Stimulated activated CD4-positive, alpha-beta T cell treated with anti-CD3 and anti-CD28 coated beads, Interleukin-12 subunit alpha, Interleukin-12 subunit beta, amount 100 ng/mL, for 48 hours (primary cell): Measurements from ENCODE around the gene CELSR2.

ENCODE experiments used
- DNase-seq, 3 donors: peaks; one replicate each; pipeline ENCODE4 v3.0.0-alpha.2; 2020; ENCODE audit warnings: low read depth in 2 of 3, low spot score in 1 of 3

The CELSR2 gene

DNA sequence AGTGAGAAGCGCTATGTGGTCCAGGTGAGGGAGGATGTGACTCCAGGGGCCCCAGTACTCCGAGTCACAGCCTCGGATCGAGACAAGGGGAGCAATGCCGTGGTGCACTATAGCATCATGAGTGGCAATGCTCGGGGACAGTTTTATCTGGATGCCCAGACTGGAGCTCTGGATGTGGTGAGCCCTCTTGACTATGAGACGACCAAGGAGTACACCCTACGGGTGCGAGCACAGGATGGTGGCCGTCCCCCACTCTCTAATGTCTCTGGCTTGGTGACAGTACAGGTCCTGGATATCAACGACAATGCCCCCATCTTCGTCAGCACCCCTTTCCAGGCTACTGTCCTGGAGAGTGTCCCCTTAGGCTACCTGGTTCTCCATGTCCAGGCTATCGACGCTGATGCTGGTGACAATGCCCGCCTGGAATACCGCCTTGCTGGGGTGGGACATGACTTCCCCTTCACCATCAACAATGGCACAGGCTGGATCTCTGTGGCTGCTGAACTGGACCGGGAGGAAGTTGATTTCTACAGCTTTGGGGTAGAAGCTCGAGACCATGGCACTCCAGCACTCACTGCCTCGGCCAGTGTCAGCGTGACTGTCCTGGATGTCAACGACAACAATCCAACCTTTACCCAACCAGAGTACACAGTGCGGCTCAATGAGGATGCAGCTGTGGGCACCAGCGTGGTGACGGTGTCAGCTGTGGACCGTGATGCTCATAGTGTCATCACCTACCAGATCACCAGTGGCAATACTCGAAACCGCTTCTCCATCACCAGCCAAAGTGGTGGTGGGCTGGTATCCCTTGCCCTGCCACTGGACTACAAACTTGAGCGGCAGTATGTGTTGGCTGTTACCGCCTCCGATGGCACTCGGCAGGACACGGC, 2.2 kb downstream of the CELSR2 start:
- DNase-seq, result no peak

DNA sequence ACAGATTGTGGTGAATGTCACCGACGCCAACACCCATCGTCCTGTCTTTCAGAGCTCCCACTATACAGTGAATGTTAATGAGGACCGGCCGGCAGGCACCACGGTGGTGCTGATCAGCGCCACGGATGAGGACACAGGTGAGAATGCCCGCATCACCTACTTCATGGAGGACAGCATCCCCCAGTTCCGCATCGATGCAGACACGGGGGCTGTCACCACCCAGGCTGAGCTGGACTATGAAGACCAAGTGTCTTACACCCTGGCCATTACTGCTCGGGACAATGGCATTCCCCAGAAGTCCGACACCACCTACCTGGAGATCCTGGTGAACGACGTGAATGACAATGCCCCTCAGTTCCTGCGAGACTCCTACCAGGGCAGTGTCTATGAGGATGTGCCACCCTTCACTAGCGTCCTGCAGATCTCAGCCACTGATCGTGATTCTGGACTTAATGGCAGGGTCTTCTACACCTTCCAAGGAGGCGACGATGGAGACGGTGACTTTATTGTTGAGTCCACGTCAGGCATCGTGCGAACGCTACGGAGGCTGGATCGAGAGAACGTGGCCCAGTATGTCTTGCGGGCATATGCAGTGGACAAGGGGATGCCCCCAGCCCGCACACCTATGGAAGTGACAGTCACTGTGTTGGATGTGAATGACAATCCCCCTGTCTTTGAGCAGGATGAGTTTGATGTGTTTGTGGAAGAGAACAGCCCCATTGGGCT, 3.0 kb downstream of the CELSR2 start:
- DNase-seq, result no peak

DNA sequence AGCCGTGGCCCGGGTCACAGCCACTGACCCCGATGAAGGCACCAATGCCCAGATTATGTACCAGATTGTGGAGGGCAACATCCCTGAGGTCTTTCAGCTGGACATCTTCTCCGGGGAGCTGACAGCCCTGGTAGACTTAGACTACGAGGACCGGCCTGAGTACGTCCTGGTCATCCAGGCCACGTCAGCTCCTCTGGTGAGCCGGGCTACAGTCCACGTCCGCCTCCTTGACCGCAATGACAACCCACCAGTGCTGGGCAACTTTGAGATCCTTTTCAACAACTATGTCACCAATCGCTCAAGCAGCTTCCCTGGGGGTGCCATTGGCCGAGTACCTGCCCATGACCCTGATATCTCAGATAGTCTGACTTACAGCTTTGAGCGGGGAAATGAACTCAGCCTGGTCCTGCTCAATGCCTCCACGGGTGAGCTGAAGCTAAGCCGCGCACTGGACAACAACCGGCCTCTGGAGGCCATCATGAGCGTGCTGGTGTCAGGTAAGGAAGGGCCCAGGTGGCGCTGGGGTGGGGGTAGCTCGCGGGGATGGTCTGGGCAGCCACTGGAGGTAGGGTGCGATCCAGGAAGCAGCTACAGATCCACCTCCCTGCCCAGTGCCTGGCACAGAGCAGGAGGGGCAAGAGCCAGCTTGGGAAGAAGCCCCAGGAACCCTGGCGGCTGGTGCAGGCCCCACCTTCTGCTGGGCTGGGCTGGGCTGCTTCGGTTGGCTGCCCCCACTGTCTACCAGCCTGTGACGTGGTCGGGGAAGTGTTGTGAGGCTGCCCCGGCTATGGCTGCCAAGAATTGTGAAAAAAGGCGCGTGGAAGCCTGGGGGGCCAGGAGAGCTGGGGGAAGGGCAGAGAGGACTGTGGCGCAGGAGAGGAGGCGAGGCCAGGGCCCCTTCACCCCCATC, 3.8 kb downstream of the CELSR2 start:
- DNase-seq, result no peak

GRCh38 chr1:109253803-109254620, 4.7 kb downstream of the CELSR2 start:
- no peak for DNase-seq

DNA sequence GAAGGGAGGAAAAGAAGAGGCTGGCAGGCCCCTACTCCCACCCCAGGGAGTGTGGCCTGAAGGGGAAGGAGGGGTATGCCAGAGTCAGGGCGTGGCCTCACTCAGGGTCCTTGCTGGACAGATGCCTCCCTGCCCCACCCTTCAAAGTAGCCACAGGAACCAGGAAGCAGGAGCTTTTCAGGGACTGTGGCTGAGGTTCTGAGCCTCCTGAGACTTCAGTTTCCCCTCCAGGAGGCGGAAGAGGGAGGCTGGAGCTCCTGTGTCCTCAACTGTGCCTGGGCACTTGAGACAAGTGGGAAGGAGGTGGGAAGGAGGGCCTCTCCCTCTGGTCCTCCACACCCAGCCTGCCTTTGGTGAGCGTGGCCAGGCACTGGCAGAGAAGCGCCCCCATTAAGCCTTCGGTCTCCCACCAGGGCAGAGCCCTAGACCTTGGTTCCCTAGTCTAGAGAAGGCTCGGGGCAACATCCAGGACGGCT, 5.3 kb downstream of the CELSR2 start:
- no peak for DNase-seq

DNA sequence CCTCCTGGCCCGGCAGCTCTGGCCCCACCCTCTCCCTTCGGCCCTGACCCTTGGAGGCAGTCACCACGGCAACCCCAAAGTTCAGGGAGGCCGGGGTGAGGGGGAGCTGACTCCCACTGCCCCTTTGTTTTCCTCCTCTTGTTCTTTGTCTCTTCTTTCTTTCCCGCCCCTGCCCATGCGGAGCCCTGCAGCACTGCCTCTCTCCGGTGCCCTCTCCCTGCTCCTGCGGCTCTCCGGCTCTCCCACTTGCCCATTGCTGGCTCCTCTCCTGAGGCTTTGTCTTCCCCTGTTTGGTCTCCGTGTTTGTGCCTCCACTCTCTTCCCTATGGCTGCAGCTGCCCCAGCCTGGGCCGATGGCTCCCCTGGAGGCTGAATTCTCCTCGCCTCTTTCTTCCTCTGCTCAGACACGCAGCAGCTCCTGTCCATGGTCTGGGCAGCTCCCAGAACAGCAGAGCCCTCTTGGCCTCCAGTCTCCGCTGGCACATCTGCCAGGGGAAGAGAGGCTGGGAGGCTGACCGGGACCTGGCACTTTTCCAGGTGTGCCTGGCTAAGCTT, 5.8 kb downstream of the CELSR2 start:
- no peak for DNase-seq

DNA sequence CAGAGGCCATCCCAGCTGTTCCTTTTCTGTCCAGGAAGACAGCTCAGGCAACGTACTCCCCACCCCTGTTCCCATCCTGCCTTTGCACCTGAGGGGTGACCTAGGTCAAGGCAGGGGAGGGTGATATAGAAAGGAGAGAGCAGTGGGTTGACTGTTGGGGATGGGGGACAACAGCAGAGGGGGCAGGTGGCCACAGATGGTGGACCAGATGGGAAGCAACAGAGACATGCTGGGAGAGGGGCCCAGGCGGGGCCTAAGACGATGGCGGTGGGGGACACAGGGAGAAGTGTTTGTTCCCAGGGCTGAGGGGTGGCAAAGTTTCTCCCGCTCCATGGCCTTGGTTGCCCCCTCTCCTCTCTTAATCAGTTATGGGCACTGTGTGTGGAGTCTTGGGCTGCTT, 6.3 kb downstream of the CELSR2 start:
- DNase-seq, result no peak

DNA sequence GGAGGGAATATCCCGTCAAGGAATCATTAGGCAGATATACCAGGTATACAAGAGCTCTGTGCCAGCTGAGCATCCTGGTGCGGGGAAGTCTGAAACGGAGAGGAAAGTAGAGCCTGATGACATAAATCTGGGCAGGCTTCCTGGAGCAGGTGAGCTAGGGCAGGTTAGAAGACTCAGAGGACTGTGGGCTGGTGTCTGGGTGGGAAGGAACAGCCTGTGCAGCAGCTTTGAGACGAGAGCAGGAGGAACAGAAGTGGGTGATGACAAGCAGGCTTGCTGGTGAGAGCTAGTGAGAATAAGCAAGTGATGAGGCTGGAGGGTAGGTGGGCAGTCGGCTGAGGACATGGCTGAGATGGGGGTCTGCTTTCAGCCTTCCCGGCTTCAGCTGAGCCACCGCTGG, 6.7 kb downstream of the CELSR2 start:
- no peak for DNase-seq

DNA sequence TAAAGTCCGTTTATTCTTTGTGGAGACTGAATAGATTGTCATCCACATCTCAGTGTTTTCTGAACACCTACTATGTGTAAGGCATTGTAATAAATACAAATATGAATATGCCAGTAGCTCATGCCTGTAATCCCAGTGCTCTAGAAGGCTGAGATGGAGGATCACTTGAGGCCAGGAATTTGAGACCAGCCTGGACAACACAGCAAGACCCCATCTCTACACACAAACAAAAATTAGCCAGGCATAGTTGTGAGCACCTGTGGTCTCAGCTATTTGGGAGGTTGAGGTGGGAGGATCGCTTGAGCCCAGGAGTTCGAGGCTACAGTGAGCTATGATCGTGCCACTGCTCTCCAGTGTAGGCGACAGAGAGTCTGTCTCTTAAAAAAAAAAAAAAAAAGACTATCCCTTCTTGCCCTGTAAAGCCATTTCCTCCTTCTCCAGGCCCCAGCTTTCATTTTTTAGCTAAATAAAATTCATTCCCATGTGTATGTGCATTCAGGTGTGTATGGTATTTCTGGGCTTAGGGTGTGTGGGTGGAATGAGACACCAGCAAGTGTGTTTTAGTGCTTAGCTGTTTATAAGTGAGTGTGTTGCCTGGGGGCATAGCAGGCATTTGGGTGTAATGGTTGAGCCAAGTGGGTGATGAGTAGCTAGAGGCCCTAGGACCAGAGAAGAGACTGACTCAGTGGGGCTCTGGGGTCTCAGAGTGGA, 7.8 kb downstream of the CELSR2 start:
- no peak for DNase-seq

DNA sequence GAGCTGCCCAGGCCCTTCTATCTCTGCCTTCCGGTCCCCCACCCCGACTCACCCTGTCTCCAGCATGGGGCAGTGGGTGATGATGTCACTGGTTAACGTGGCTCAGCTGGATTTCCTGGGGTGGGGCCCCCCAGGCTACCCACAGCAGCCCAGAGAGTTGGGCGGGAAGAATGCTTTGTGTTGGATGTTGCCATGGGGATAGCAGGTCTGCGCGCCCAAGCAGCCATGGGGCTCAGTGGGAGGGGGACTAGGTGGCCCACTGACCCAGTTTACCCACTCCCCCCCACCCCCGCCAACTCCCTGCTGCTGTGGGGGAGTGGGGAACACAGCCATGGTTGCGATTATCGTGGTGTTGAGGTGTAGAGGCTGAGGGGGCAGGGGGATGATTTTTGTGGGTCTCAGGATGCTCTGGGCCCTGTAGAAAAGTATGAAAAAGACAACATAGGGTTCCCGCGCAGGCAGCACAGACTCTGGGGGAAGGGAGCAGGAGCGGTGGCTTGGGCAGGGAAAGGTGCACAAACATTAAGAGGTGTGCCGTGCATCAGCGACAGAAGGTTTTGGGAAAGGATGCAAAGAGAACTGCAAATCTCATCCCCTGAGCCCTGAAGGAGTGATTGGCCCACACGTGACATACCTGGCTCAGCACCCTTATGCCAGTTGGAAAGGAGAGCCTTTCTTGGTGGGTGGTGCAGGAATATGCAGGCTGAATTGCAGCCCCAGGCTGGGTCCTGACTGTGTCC, 8.5 kb downstream of the CELSR2 start:
- no peak for DNase-seq

DNA sequence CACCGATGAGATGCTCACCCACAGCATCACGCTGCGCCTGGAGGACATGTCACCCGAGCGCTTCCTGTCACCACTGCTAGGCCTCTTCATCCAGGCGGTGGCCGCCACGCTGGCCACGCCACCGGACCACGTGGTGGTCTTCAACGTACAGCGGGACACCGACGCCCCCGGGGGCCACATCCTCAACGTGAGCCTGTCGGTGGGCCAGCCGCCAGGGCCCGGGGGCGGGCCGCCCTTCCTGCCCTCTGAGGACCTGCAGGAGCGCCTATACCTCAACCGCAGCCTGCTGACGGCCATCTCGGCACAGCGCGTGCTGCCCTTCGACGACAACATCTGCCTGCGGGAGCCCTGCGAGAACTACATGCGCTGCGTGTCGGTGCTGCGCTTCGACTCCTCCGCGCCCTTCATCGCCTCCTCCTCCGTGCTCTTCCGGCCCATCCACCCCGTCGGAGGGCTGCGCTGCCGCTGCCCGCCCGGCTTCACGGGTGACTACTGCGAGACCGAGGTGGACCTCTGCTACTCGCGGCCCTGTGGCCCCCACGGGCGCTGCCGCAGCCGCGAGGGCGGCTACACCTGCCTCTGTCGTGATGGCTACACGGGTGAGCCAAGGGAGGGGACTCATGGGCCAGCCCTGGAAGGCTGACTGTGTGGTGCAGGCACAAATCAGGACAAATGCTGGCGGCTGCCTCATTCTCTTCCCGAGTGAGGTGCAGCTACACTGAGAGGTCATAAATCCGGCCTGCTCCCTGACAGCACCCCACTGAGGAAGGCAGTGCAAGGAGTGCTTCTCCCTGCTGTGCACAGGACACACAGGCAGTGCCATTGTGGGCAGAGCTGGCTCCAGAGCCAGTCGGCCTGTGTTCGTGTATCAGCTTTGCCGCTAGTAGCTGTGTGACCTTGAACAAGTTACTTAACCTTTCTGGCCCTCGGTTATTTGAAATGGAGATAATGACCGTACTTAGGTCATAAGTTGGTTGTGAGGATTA, 9.4 kb downstream of the CELSR2 start:
- DNase-seq, result no peak

DNA sequence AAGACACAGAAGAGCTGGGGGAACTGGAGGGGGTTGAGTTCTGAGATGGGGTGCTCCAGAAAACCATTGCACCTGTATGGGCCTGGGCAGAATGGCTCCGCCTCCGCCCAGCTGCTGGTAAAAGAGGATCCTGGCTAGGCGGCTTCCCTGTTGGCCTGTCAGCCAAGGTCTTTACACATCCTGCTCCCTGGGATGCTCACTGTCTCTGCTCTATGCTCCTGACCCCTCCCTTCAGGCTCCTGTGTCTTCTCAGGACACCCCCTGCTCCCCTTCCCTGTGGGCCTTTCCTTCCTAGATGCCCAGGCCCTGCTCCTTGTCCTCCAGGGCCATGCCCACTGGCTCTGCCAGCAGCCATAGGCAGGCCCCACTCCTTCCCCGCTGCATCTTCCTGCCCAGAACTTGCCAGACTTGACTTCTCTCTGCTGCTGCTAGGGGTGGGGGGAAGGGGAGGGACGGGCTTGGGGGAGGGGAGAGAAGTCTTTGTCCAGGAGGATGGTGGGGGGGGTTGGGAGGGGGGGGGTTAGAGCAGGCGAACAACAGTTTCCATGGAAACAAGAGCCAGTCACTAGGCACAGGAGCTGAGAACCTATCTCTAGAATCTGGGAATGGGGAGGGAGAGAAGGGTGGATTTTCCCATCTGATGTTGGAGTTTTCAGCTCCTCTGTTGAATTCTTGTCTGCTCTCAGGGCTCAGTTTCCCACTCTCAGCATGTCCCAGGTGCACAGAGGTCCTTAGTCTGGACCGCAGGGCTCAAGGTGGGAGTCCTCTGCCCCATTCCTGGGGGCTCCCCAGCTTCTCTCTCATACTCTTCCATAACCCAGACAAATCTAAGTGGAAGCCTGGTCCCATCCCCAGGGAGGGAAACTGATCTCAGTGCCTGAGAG, 10.6 kb downstream of the CELSR2 start:
- no peak for DNase-seq

DNA sequence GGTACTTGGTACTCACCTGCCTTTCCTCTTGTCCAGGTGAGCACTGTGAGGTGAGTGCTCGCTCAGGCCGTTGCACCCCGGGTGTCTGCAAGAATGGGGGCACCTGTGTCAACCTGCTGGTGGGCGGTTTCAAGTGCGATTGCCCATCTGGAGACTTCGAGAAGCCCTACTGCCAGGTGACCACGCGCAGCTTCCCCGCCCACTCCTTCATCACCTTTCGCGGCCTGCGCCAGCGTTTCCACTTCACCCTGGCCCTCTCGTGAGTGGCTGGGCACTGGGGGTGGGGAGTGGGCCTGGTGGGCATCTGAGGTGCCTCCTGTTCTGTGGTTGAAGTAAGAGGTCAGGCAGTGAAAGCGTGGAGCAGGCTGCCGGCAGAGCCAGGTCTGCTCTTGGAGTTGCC, 11.7 kb downstream of the CELSR2 start:
- no peak for DNase-seq

DNA sequence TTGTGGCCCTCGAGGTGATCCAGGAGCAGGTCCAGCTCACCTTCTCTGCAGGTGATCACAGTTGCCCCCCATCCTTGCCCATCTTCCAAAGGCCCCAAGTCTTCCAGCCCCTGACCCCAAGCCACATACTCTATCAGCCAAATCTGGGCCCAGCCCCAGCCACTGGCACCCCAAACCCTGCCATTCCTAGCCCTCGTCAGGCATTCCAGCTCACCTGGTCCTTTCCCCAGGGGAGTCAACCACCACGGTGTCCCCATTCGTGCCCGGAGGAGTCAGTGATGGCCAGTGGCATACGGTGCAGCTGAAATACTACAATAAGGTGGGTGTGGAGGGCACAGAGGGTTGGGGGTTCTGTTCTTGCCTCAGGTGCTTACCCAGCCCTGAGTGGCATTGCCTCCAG, 12.2 kb downstream of the CELSR2 start:
- DNase-seq, result no peak

GRCh38 chr1:109262231-109263055, 13.1 kb downstream of the CELSR2 start:
- no peak for DNase-seq

- DNase-seq, result no peak
Measured at GRCh38 chr1:109263234-109263596, 13.9 kb downstream of the CELSR2 start.
